Measurements from ENCODE around the gene SAMD9. TPM values are rescaled to one million over a fixed set of nuclear protein-coding genes. Genes with fewer than 3 reads are reported as not detected.
A peak's percentile ranks its signal among the peaks of the same experiment; 100 is the strongest.

SAMD9 gene
- total and polyA plus RNA-seq, 2 experiments from 2014 or later = 15.3 to 31.2 TPM

- Histone ChIP-seq H3K9me2 (ENCODE audit: insufficient read depth) (no peaks in the 10 kb centered on the region), H3K9me3 (ENCODE audit: low read depth) (no peaks in the 10 kb centered on the region), H3K79me2 (ENCODE audit: insufficient read depth) (no peaks in the 10 kb centered on the region), H3K4me2 (ENCODE audit: unreplicated experiment) (no peak overlapping the region), H4K20me1 (ENCODE audit: insufficient read depth) (no peaks in the 10 kb centered on the region), H3K27me3 (replicated peaks; ENCODE audit: insufficient read depth) (no peaks in the 10 kb centered on the region), H3K36me3 (ENCODE audit: low read depth) (no peaks in the 10 kb centered on the region), H2AFZ (no peak overlapping the region), H3K4me1 (ENCODE audit: insufficient read depth) (no peaks in the 10 kb centered on the region), H3F3A (ENCODE audit: insufficient read depth) (no peaks in the 10 kb centered on the region), H3K4me3 (no peak overlapping the region), H3K9ac (no peak overlapping the region), H3K27ac (no peak overlapping the region)
- TF ChIP-seq EZH2phosphoT487 (IDR thresholded peaks at IDR 0.05; ENCODE audit: insufficient read depth, low read depth) = no peak
- no peak for TF ChIP-seq EZH2 (IDR thresholded peaks at IDR 0.05; ENCODE audit: insufficient read depth, poor library complexity, severe bottlenecking)
- WGBS, 2 experiments (ENCODE audit: low coverage in 1 of 2, low lambda C conversion rate in 2 of 2, missing lambda C conversion rate in 2 of 2) = 25 to 29% methylated on average over 1 of the region's 1 CpG
- no peak for DNase-seq
- in situ Hi-C loops (cut with MboI) = no loop called here
Observed at GRCh38 chr7:93160410-93160809, 42.6 kb upstream of the SAMD9 start.

GRCh38 chr7:93159490-93159889, 41.7 kb upstream of the SAMD9 start:
- Histone ChIP-seq H3K36me3 (ENCODE audit: low read depth) (no peaks in the 10 kb centered on the region), H3K4me3 (no peak overlapping the region), H2AFZ (no peak overlapping the region), H3K27ac (no peak overlapping the region), H3F3A (ENCODE audit: insufficient read depth) (no peaks in the 10 kb centered on the region), H3K79me2 (ENCODE audit: insufficient read depth) (no peaks in the 10 kb centered on the region), H3K4me1 (ENCODE audit: insufficient read depth) (no peaks in the 10 kb centered on the region), H3K9me3 (ENCODE audit: low read depth) (no peaks in the 10 kb centered on the region), H4K20me1 (ENCODE audit: insufficient read depth) (no peaks in the 10 kb centered on the region), H3K4me2 (ENCODE audit: unreplicated experiment) (no peak overlapping the region), H3K27me3 (replicated peaks; ENCODE audit: insufficient read depth) (no peaks in the 10 kb centered on the region), H3K9me2 (ENCODE audit: insufficient read depth) (no peaks in the 10 kb centered on the region), H3K9ac (no peak overlapping the region)
- no peak for DNase-seq
- no peak for TF ChIP-seq EZH2 (IDR thresholded peaks at IDR 0.05; ENCODE audit: insufficient read depth, poor library complexity, severe bottlenecking)
- no peak for TF ChIP-seq EZH2phosphoT487 (IDR thresholded peaks at IDR 0.05; ENCODE audit: insufficient read depth, low read depth)
- in situ Hi-C loops (cut with MboI) = no loop called here
- 35 to 37% methylated on average over 3 of the region's 3 CpGs for whole genome bisulfite sequencing, 2 experiments (ENCODE audit: low coverage in 1 of 2, low lambda C conversion rate in 2 of 2, missing lambda C conversion rate in 2 of 2)

- WGBS, 2 experiments (ENCODE audit: low coverage in 1 of 2, low lambda C conversion rate in 2 of 2, missing lambda C conversion rate in 2 of 2) = 31 to 48% methylated on average over 1 of the region's 1 CpG
- no peaks in the 10 kb centered on the region for H3K27me3 ChIP-seq (replicated peaks; ENCODE audit: insufficient read depth)
- no peaks in the 10 kb centered on the region for H3K36me3 ChIP-seq (ENCODE audit: low read depth)
- TF ChIP-seq EZH2phosphoT487 (IDR thresholded peaks at IDR 0.05; ENCODE audit: insufficient read depth, low read depth) (no peak), EZH2 (IDR thresholded peaks at IDR 0.05; ENCODE audit: insufficient read depth, poor library complexity, severe bottlenecking) (no peak)
- H3K79me2 ChIP-seq (ENCODE audit: insufficient read depth) = no peaks in the 10 kb centered on the region
- no peaks in the 10 kb centered on the region for H3K9me3 ChIP-seq (ENCODE audit: low read depth)
- no peaks in the 10 kb centered on the region for H3K4me1 ChIP-seq (ENCODE audit: insufficient read depth)
- H3K4me2 ChIP-seq (ENCODE audit: unreplicated experiment) = no peak overlapping the region
- H3K27ac ChIP-seq = no peak overlapping the region
- no peaks in the 10 kb centered on the region for H4K20me1 ChIP-seq (ENCODE audit: insufficient read depth)
- no peak overlapping the region for H2AFZ ChIP-seq
- H3K9me2 ChIP-seq (ENCODE audit: insufficient read depth) = no peaks in the 10 kb centered on the region
- DNase-seq = peak; percentile 36
- H3K9ac ChIP-seq = no peak overlapping the region
- no peak overlapping the region for H3K4me3 ChIP-seq
- H3F3A ChIP-seq (ENCODE audit: insufficient read depth) = no peaks in the 10 kb centered on the region
- in situ Hi-C loops (cut with MboI) = no loop called here
Observed at GRCh38 chr7:93156884-93157283, 39.1 kb upstream of the SAMD9 start.

DNA sequence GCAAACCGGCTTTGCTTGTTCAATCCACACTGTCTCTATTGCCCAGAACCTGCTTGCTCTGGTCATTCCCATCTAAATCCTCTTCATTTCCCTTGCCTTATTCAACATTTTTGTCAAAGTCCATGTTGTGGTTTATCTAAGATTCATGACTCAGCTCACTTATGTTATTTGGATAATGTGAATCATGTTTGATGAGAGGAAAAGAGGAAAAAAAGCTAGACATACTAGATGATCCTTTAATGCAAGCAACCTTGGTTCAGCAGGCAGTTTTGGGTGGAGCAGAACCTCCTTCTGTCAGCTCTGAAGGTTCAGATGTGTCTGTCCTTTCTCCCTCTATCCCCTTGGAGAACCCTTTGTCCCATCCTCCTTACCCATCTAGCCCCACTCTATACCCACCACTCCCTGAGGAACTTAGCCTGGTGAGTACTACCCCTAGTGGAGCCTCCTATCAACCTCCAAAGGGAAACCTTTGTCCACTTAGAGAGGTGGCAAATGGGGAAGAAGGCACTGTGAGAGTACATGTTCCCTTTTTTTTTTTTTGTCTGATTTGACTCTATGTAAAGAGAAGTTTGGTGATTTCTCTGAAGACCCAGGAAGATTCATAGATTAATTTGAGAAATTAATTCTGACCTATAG, 32.5 kb upstream of the SAMD9 start:
- WGBS, 2 experiments (ENCODE audit: low coverage in 1 of 2, low lambda C conversion rate in 2 of 2, missing lambda C conversion rate in 2 of 2) = 88 to 97% methylated on average over 1 of the region's 1 CpG
- Histone ChIP-seq H3K9me2 (ENCODE audit: insufficient read depth) (no peaks in the 10 kb centered on the region), H3K27me3 (replicated peaks; ENCODE audit: insufficient read depth) (no peaks in the 10 kb centered on the region), H4K20me1 (ENCODE audit: insufficient read depth) (no peaks in the 10 kb centered on the region), H3K4me1 (ENCODE audit: insufficient read depth) (peaks cover 19% of the 10 kb centered on the region), H3K9ac (no peak overlapping the region), H3K27ac (peak overlapping the region; percentile 10; the same call in 1 of the 2 replicates), H3K36me3 (ENCODE audit: low read depth) (no peaks in the 10 kb centered on the region), H2AFZ (0 out of 2 replicates have a peak overlapping the region, but pooled peaks have one; percentile 9), H3K4me2 (ENCODE audit: unreplicated experiment) (no peak overlapping the region), H3F3A (ENCODE audit: insufficient read depth) (peaks cover 6% of the 10 kb centered on the region), H3K79me2 (ENCODE audit: insufficient read depth) (0 out of 2 replicates have a peak, but pooled peaks cover 7% of the 10 kb centered on the region), H3K4me3 (no peak overlapping the region), H3K9me3 (ENCODE audit: low read depth) (no peaks in the 10 kb centered on the region)
- in situ Hi-C loops (cut with MboI) = no loop called here
- peak; percentile 84 for DNase-seq
- no peak for TF ChIP-seq EZH2phosphoT487 (IDR thresholded peaks at IDR 0.05; ENCODE audit: insufficient read depth, low read depth)
- TF ChIP-seq EZH2 (IDR thresholded peaks at IDR 0.05; ENCODE audit: insufficient read depth, poor library complexity, severe bottlenecking) = no peak

All from GM23248 (cell line).